KOPT-K1 (cell line): ENCODE results near the gene NOXRED1.
"Not testable (repeated sequence)": the region's sequence is repeated elsewhere in the genome, so short reads cannot be mapped to it uniquely, and the experiment has no call there.

Experiments used
- H3K27ac ChIP-seq: fragments of 200-600 bp; sonication (generic); 2 replicates; pipeline ENCODE4 v1.5.1; 2016; ENCODE audit warnings: antibody characterized with exemption, mild to moderate bottlenecking, low read depth, low read length; ENCODE audit not compliant: poor library complexity, severe bottlenecking
- H3K36me3 ChIP-seq: fragments of 200-600 bp; sonication (generic); 2 replicates; pipeline ENCODE4 v1.5.1; 2017; ENCODE audit warnings: antibody characterized with exemption, mild to moderate bottlenecking, low read length, moderate library complexity; ENCODE audit not compliant: insufficient read depth
- H3K9me3 ChIP-seq: fragments of 200-600 bp; sonication (generic); 2 replicates; pipeline ENCODE4 v1.5.1; 2017; ENCODE audit warnings: antibody characterized with exemption, low read length, mild to moderate bottlenecking; ENCODE audit not compliant: insufficient read depth, poor library complexity, severe bottlenecking

Gene NOXRED1

GRCh38 chr14:77426396-77426795, 3.1 kb upstream of the NOXRED1 start:
- Histone ChIP-seq H3K9me3 (no peaks in the 10 kb centered on the region), H3K36me3 (peaks cover 87% of the 10 kb centered on the region), H3K27ac (no peak overlapping the region)

DNA sequence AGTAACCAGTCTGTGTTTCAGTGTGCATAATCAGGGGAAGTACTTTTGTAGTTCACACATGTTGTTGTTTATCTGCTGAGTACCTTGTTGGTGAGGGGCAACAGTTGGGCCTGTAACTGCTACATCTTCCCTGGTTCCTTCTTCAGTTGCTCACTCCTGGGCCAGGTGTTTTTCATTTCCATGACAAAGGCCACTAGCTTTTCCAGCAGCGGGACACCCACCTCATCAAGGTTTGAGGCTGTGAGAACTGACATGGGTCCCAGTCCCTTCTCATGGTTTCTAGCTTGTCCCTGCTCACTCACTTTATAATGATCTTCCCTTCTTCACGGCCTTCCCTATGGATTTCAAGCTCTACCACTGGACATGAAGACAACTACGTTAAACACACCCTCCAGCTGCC, 1.5 kb upstream of the NOXRED1 start:
- Histone ChIP-seq H3K27ac (no peak overlapping the region), H3K9me3 (no peaks in the 10 kb centered on the region), H3K36me3 (peaks cover 78% of the 10 kb centered on the region)

GRCh38 chr14:77421201-77421600, 2.1 kb downstream of the NOXRED1 start:
- peaks cover 41% of the 10 kb centered on the region for H3K36me3 ChIP-seq
- no peak overlapping the region for H3K27ac ChIP-seq
- peaks cover 13% of the 10 kb centered on the region for H3K9me3 ChIP-seq

DNA sequence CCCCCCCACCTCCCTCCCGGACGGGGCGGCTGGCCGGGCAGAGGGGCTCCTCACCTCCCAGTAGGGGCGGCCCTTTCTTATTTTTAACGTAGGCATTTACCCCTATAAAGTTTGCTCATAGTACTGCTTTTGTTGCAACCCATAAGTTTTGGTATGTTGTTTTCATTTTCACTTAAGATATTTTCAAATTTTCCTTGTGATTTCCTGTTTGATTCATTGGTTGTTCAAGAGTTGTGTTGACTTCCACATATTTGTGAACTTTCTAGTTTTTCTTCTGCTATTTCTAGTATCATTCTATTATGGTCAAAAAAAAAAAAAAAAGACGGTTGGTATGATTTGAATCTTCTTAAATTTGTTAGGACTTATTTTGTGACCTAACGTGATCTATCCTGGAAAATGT, 6.5 kb downstream of the NOXRED1 start:
- Histone ChIP-seq H3K27ac (no peak overlapping the region), H3K9me3 (peaks cover 13% of the 10 kb centered on the region), H3K36me3 (0 out of 2 replicates have a peak, but pooled peaks cover 4% of the 10 kb centered on the region)

- not testable (repeated sequence) for H3K27ac ChIP-seq, H3K36me3 ChIP-seq
- H3K9me3 ChIP-seq = peaks cover 13% of the 10 kb centered on the region
Measured at GRCh38 chr14:77416098-77416497, 7.2 kb downstream of the NOXRED1 start.

- not testable (repeated sequence) for H3K27ac ChIP-seq, H3K36me3 ChIP-seq
- H3K9me3 ChIP-seq = peaks cover 13% of the 10 kb centered on the region
Measured at GRCh38 chr14:77415403-77416030, 7.8 kb downstream of the NOXRED1 start.

GRCh38 chr14:77409131-77409533, 14.2 kb downstream of the NOXRED1 start:
- no peaks in the 10 kb centered on the region for H3K36me3 ChIP-seq
- no peaks in the 10 kb centered on the region for H3K9me3 ChIP-seq
- H3K27ac ChIP-seq = no peak overlapping the region

DNA sequence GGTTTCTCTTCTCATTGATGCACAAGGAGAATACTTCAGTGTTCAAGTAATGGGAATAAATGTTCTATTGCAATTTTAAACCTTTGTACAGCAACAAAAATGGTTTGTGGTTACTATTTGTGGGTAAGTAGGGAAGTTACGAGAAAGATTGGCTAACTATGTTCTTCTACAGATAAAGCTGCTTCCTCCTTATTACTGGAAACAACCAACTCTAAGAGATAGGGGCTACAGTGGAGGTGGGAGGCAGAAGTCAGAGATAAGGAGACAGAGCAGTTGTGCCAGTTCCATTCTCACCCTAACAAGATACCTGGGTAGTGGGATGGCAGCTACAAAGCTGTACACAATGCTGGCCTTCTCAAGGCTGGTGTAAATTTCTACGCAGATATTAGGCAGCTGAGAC, 16.2 kb downstream of the NOXRED1 start:
- Histone ChIP-seq H3K9me3 (no peaks in the 10 kb centered on the region), H3K36me3 (no peaks in the 10 kb centered on the region), H3K27ac (peak overlapping the region; percentile 59)

- Histone ChIP-seq H3K27ac (peak overlapping the region; percentile 59), H3K36me3 (no peaks in the 10 kb centered on the region), H3K9me3 (no peaks in the 10 kb centered on the region)
Measured at GRCh38 chr14:77406718-77407117, 16.6 kb downstream of the NOXRED1 start.

DNA sequence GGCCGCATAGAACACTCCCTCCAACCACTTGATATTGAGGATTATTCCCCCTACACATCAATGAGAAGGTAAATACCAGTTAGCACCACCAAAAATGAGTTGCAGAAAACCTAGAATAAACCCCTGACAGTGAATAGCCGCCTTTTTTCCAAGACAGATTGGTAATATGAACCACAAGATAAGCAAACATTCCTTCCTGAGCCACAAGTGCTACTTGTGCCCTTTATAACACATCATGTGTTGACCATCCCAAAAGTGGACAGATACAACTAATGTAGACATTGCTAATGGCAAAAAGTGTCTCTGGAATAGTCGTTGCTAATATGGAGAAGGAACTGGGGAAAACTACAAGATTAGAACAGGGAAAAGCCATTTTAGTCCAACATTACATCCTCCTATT, 17.2 kb downstream of the NOXRED1 start:
- Histone ChIP-seq H3K36me3 (no peaks in the 10 kb centered on the region), H3K27ac (no peak overlapping the region), H3K9me3 (no peaks in the 10 kb centered on the region)

DNA sequence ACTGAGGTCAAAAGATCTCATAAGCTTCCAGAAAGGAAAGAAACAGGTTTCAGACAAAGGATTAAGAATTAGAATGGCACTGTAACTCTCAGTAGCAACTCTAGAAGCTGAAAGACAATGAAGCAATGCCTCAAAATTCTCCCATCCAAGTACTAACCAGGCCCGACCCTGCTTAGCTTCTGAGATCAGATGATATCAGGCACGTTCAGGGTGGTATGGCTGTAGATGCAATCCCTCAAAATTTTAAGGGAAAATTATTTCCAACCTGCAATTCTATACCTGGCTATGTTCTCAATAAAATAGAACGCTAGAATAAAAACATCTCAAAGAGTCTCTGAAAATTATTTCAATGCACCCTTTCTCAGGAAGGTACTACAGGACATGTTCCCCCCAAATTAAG, 19.6 kb downstream of the NOXRED1 start:
- Histone ChIP-seq H3K27ac (no peak overlapping the region), H3K9me3 (no peaks in the 10 kb centered on the region), H3K36me3 (no peaks in the 10 kb centered on the region)

GRCh38 chr14:77400216-77400615, 23.1 kb downstream of the NOXRED1 start:
- no peaks in the 10 kb centered on the region for H3K9me3 ChIP-seq
- no peak overlapping the region for H3K27ac ChIP-seq
- no peaks in the 10 kb centered on the region for H3K36me3 ChIP-seq

GRCh38 chr14:77390188-77390587, 33.1 kb downstream of the NOXRED1 start:
- no peaks in the 10 kb centered on the region for H3K9me3 ChIP-seq
- H3K36me3 ChIP-seq = no peaks in the 10 kb centered on the region
- H3K27ac ChIP-seq = no peak overlapping the region

- Histone ChIP-seq H3K27ac (no peak overlapping the region), H3K9me3 (no peaks in the 10 kb centered on the region), H3K36me3 (no peaks in the 10 kb centered on the region)
Measured at GRCh38 chr14:77378701-77379100, 44.6 kb downstream of the NOXRED1 start.

GRCh38 chr14:77377502-77377844, 45.9 kb downstream of the NOXRED1 start:
- Histone ChIP-seq H3K27ac (peak overlapping the region; percentile 76), H3K36me3 (no peaks in the 10 kb centered on the region), H3K9me3 (no peaks in the 10 kb centered on the region)

- Histone ChIP-seq H3K27ac (peak within 1 kb of the TSS; percentile 76), H3K9me3 (no peaks in the 10 kb centered on the region), H3K36me3 (no peaks in the 10 kb centered on the region)
Measured at GRCh38 chr14:77376771-77377501, 46.4 kb downstream of the NOXRED1 start, which contains the start of the genes SAMD15 and TMED8. SAMD15 (plus strand) TSS chr14:77377379; CDS start chr14:77377419, 40 bp downstream. TMED8 (minus strand) TSS chr14:77377094; CDS start chr14:77377053, 41 bp downstream.
